Left renal cortex interstitium (tissue), 4 donors: ENCODE results near the gene HLA-DOA. TPM values are rescaled to one million over a fixed set of nuclear protein-coding genes. Genes with fewer than 3 reads are reported as not detected.

ENCODE experiments used
- DNase-seq, 4 donors: peaks; one replicate each; pipeline ENCODE4 v3.0.0-alpha.2; 2013; ENCODE audit warnings: low read depth in 4 of 4, low spot score in 2 of 4, missing footprints in 1 of 4
- polyA plus RNA-seq, 4 donors: library from polyadenylated mRNA; unstranded; fragments of 120-200 nt; gene quantifications; one replicate each; pipeline ENCODE4 v1.2.1, GENCODE V29; 2013; ENCODE audit not compliant: insufficient read length in 4 of 4

The HLA-DOA gene
- polyA plus RNA-seq, 4 donors: 4.6 to 5.4 (median 5.3) TPM

GRCh38 chr6:32968093-32968866 is 41.1 kb downstream of the HLA-DOA start, which contains the start of gene BRD2:
BRD2 (plus strand) TSS chr6:32968594; CDS start chr6:32972899, 4,305 bp downstream.
- DNase-seq: peak; percentile 95 to 98 (median 97)

- no peak for DNase-seq
Observed at GRCh38 chr6:32967151-32968091, 42.0 kb downstream of the HLA-DOA start.

DNA sequence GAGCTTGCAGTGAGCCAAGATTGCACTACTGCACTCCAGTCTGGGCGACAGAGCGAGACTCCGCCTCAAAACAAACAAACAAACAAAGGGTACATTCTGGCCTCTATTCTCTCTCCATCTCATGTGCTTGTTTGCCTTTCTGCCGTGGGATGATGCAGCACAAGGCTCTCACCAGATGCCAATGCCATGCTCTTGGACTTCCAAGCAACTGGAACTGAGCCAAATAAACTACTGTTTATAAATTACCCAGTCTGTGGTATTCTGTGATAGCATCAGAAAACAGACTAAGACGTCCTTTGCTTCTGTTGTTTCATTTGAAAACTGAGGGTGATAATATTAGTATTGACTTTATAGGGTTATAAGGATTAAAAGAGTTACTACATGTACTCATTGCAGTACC is 44.6 kb downstream of the HLA-DOA start:
- DNase-seq: no peak

GRCh38 chr6:32963866-32964265 is 45.5 kb downstream of the HLA-DOA start:
- no peak for DNase-seq

GRCh38 chr6:32962213-32962826 is 47.1 kb downstream of the HLA-DOA start:
- DNase-seq: no peak

DNA sequence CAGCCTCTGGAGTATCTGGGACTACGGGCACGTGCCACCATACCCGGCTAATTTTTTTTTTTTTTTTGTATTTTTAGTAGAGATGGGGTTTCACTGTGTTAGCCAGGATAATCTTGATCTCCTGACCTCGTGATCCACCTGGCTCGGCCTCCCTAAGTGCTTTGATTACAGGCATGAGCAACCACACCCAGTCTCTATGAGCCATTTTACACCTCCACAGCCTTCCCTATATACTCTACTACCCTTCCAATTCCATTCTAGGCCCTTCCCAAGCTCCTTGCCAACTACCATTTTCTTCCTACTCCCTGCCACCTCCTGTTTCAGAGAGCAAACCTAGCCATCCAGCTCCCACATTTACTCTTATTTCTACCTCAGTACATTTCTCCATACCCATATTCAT is 48.8 kb downstream of the HLA-DOA start:
- DNase-seq: no peak

GRCh38 chr6:32956176-32956575 is 53.2 kb downstream of the HLA-DOA start:
- DNase-seq: no peak

DNA sequence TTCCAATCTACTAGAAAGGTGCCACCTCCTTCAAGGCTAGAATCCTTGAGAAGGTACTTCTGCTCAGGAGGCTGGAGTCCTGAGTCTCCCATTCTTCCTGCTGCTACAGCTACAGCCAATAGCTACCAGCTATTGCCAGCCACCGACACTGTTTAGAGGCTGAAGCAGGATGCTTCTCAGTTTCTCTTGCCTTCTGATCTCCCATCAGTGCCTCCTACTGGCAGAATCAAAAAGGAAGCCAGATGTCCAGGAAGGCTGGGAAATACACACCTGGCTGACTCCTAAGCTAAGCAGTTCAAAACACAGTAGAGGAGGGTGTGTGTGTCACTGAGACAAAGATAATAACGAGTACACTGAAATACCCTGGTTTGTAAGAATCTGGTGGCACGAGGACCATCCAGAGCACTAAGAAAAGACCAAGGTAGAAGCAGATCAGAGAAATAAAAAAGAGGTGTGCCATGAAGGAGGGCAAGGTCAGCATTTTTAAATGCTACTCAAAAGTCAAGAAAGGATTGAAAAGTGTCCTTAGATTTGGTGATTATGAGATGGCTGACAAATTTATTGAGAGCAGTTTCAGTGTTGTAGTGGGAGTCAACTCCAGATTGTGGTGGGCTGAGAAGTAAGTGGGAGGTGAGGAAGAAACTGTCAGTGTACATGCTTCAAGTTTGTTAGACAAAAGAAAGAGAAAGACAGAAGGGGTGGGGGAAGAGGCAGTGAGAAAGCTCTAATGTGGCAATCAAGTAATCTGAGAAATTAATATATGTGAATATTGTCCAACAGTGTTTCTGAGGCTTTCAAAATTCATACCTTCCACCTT is 54.2 kb downstream of the HLA-DOA start:
- DNase-seq: no peak

GRCh38 chr6:32954267-32954666 is 55.1 kb downstream of the HLA-DOA start:
- no peak for DNase-seq

Other genes starting within 250 kb of the HLA-DOA start
- 1 to 10 TPM in 3 of 4 donors, not detected in 1; 1.0 to 1.6 (median 1.2) TPM for gene HLA-DQB2, start 246.1 kb downstream of the HLA-DOA start, polyA plus RNA-seq
- gene HLA-DOB, start 192.6 kb downstream of the HLA-DOA start, polyA plus RNA-seq: under 1 TPM in 3 of 4 donors, not detected in 1; 0.14 to 0.21 (median 0.17) TPM
- gene TAP2, start 170.9 kb downstream of the HLA-DOA start, polyA plus RNA-seq: 10 to 100 TPM; 12.6 to 17.4 (median 13.1) TPM
- gene PSMB8, start 165.5 kb downstream of the HLA-DOA start, polyA plus RNA-seq: 10 to 100 TPM; 17.9 to 27.3 (median 24.3) TPM
- 10 to 100 TPM in 3 of 4 donors, 1 to 10 TPM in 1; 9.2 to 11.9 (median 11.8) TPM for gene TAP1, start 155.9 kb downstream of the HLA-DOA start, polyA plus RNA-seq
- gene PSMB9, start 155.4 kb downstream of the HLA-DOA start, polyA plus RNA-seq: 1 to 10 TPM; 4.4 to 8.4 (median 7.7) TPM
- 10 to 100 TPM; 67.0 to 71.1 (median 68.7) TPM for gene HLA-DMB, start 68.6 kb downstream of the HLA-DOA start, polyA plus RNA-seq
- 10 to 100 TPM; 13.3 to 19.3 (median 16.9) TPM for gene HLA-DMA, start 56.5 kb downstream of the HLA-DOA start, polyA plus RNA-seq
- 100 to 1,000 TPM; 272 to 341 (median 317) TPM for gene BRD2, start 41.0 kb downstream of the HLA-DOA start, polyA plus RNA-seq
- 10 to 100 TPM; 16.8 to 39.8 (median 19.2) TPM for gene HLA-DPA1, start 64.1 kb upstream of the HLA-DOA start, polyA plus RNA-seq
- gene HLA-DPB1, start 66.4 kb upstream of the HLA-DOA start, polyA plus RNA-seq: 10 to 100 TPM; 17.5 to 24.7 (median 21.9) TPM
- 1 to 10 TPM; 4.1 to 6.6 (median 5.6) TPM for gene COL11A2, start 182.9 kb upstream of the HLA-DOA start, polyA plus RNA-seq
- gene RXRB, start 191.1 kb upstream of the HLA-DOA start, polyA plus RNA-seq: 10 to 100 TPM; 49.6 to 67.6 (median 57.0) TPM
- 100 to 1,000 TPM; 105 to 127 (median 111) TPM for gene SLC39A7, start 191.3 kb upstream of the HLA-DOA start, polyA plus RNA-seq
- 10 to 100 TPM; 25.3 to 31.0 (median 27.6) TPM for gene HSD17B8, start 195.1 kb upstream of the HLA-DOA start, polyA plus RNA-seq
- 10 to 100 TPM; 51.7 to 73.1 (median 66.6) TPM for gene RING1, start 198.9 kb upstream of the HLA-DOA start, polyA plus RNA-seq